GM21447 (cell line): ENCODE results near the gene LIMS1.
"Not testable (repeated sequence)": the region's sequence is repeated elsewhere in the genome, so short reads cannot be mapped to it uniquely, and the experiment has no call there.

Experiments
- ATAC-seq: cut with Tn5 transposase; IDR thresholded peaks from one replicate; pipeline ENCODE4 v1.9.1; 2021; ENCODE audit not compliant: unreplicated experiment

Gene LIMS1

DNA sequence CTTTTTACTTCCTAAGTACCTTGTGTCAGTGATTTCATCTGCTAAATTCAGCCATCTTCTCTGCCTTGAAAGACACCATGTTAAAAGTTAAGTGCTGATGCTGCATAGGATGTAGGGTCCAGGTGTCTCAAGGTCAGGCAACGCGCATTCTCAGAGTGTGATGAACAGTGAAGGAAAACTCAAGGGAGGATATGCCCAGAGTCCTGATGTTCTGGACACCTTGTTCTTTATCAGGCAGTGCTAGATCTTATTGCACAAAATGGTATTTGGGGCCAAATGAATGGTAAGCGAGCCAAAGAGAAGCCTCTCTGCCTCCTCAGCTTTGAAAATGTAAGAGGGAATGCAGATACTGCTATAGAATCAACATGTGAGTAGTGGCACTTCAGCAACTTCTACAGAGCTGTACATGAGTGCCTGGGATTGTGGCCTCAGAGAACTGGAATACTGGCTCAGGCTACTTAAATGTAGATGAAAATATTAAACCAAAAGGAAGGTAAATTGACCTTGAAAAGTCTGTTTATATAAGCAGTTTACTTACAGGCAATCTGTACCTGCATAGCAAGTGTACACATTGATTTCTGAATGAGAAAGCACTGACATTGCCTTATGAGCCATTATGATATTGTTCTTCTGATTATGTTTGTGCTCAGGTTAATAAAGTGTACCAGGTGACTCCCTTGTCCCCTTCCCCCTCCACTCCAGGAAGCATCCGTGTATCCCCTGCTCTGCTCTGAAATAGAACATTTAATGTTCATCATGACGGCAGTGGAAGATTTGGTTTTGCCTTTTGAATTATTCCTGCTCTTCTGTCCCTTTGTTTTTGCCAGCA lies 98.3 kb downstream of the LIMS1 start:
- no peak for ATAC-seq

GRCh38 chr2:108633409-108633808 lies 99.1 kb downstream of the LIMS1 start:
- no peak for ATAC-seq

GRCh38 chr2:108634011-108634410 lies 99.7 kb downstream of the LIMS1 start:
- ATAC-seq = no peak

DNA sequence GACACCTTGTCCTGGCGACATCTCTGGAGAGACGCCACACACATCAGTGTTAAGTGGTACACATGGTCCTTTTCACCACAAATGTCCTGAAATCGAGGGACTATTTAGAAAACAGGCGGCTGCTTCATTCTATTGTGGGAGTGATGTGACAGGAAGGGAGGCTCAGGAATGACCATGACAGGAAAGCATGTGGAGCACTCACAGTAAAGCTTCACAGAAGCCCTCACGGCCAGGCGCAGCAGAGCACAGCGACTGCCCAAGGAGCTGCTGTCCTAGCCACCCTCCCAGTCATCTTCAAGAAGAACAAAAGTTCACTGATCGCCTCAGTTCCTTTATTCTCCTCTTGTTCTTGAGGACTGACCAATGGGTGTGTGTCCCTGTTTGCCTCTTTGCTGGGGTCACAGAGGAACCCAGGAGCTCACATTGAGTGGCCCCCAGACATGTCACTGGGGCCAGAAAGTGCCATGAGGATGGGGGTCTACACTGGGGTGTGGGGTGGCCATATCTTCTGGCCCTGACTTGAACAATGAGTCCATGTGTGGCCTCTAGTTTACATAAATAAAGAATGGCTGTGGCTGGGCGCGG lies 100.4 kb downstream of the LIMS1 start:
- ATAC-seq = no peak

GRCh38 chr2:108635630-108636354 lies 101.5 kb downstream of the LIMS1 start:
- ATAC-seq = no peak

GRCh38 chr2:108637304-108637669 lies 103.0 kb downstream of the LIMS1 start:
- ATAC-seq = peak; percentile 40

GRCh38 chr2:108640731-108641130 lies 106.5 kb downstream of the LIMS1 start:
- ATAC-seq = no peak

- no peak for ATAC-seq
Observed at GRCh38 chr2:108641756-108642155, 107.5 kb downstream of the LIMS1 start.

DNA sequence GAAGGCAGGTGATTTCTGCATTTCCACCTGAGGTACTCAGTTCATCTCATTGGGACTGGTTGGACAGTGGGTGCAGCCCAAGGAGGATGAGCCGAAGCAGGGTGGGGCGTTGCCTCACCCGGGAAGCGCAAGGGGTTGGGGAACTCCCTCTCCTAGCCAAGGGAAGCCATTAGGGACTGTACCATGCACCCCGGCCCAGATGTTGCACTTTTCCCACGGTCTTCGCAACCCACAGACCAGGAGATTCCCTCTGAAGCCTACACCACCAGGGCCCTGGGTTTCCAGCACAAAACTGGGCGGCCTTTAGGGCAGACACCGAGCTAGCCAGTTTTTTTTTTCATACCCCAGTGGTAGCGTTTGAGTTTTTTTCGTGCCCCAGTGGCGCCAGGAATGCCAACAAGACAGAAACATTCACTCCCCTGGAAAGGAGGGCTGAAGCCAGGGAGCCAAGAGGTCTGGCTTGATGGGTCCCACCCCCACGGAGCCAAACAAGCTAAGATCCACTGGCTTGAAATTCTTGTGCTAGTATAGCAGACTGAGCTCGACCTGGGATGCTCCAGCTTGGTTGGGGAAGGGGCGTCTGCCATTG lies 109.1 kb downstream of the LIMS1 start:
- ATAC-seq = no peak

DNA sequence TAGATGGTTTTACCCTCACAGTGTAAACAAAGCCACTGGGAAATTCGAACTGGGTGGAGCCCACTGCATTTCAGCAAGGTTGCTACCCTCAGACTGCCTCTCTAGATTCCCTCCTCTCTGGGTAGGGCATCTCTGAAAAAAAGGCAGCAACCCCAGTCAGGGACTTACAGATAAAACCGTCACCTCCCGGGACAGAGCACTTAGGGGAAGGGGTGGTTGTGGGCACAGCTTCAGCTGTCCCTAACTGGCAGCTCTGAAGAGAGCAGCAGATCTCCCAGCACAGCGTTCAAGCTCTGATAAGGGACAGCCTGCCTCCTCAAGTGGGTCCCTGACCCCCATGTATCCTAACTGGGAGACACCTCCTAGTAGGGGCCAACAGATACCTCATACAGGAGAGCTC lies 109.6 kb downstream of the LIMS1 start:
- ATAC-seq = not testable (repeated sequence)

DNA sequence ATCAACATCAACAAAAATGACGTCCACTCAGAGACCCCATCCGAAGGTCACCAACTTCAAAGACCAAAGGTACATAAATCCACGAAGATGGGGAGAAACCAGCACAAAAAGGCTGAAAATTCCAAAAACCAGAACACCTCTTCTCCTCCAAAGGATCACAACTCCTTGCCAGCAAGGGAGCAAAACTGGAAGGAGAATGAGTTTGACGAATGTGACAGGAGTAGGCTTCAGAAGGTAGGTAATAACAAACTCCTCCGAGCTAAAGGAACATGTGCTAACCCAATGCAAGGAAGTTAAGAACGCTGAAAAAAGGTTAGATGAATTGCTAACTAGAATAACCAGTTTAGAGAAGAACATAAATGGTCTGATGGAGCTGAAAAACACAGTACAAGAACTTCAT lies 110.2 kb downstream of the LIMS1 start:
- not testable (repeated sequence) for ATAC-seq

- not testable (repeated sequence) for ATAC-seq
Observed at GRCh38 chr2:108648796-108649195, 114.5 kb downstream of the LIMS1 start.

DNA sequence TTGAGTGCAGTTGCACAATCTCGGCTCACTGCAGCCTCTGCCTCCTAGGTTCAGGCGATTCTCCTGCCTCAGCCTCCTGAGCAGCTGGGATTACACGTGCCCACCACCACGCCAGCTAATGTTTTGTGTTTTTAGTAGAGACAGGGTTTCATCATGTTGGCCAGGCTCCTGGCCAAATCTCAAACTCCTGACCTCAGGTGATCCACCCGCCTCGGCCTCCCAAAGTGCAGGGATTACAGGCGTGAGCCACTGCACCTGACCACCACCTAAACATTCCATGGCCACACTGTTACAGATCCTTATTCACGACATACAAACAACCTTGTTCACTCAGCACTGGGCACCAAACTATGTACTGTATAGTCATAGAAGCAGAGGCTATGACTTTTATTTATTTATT lies 116.2 kb downstream of the LIMS1 start:
- not testable (repeated sequence) for ATAC-seq

GRCh38 chr2:108651468-108651867 lies 117.2 kb downstream of the LIMS1 start:
- ATAC-seq = not testable (repeated sequence)

DNA sequence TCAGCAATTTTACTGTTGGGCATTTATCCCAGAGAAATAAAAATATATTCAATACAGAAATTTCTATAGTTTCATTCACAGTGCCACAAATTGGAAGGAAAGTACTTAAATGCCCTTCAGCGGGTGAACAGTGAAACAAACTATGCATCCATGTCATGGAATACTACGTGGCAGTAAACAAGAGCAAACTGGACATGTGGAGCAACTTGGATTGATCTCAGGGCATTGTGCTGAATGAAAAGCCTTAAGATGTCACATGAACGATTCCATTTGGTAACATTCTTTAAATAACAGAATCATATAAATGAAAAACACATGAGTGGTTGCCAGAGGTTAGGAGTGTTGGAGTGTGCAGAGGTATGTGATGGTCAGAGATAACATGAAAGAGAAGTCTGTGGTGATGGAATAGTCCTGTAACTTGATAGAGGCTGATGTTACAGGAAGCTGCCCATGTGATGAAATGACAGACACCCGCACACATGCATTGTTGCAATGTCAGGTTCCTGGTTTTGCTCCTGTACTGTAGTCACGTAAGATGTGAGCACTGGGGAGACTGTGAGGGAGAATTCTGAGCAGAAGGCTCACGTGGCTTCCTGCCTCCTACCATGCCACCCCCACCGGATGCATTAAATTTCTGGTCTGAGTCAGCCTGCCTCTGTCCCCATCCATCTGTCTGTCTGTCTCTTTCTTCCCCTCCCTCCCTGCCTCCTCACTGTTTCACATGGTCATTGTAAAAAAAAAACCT lies 118.1 kb downstream of the LIMS1 start:
- ATAC-seq = peak; percentile 97

DNA sequence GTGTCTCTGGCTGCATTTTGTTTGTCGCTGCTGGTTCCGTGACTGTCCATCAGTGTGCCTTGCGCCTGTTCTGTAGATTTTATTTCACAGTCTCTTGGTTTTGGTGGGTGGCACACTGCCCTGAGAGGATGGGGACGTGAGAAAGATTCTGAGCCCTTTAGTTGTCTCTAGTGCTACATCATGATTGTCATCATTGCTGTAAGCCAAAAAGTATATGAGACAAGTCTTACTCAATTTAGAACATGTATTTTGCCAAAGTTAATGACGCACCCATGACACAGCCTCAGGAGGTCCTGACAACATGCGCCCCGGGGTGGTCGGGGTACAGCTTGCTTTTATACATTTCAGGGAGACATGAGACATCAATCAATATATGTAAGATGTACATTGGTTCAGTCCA lies 119.2 kb downstream of the LIMS1 start:
- ATAC-seq = not testable (repeated sequence)

- not testable (repeated sequence) for ATAC-seq
Observed at GRCh38 chr2:108653849-108654248, 119.6 kb downstream of the LIMS1 start.

GRCh38 chr2:108654521-108655125 lies 120.4 kb downstream of the LIMS1 start:
- ATAC-seq = not testable (repeated sequence)

DNA sequence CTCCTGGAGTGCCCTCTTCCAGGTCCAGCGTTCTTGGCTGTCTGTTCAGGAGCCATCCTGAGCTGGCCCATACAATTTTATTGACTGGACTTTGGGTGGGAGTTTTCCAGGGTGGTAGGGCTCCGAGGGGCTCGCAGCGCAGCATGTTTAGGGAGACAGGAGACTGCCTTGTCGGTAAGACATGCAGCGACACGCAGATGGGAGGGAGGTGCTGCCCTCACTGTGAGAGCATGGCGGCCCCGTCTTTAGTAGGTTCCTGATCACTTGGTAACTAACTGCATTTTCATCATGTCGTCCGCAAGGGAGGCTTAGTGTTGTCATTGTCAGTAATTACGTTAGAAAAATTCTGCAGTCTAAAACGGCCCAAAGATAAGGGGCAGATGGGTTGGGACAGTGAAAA lies 121.0 kb downstream of the LIMS1 start:
- ATAC-seq = not testable (repeated sequence)

- ATAC-seq = not testable (repeated sequence)
Observed at GRCh38 chr2:108656282-108656681, 122.0 kb downstream of the LIMS1 start.
